Astrocyte of the cerebellum (primary cell): ENCODE results near the gene KCNG1.
A peak's percentile ranks its signal among the peaks of the same experiment; 100 is the strongest.

Source experiments
- DNase-seq: peaks from one replicate; pipeline ENCODE4 v3.0.0-alpha.2; 2011; ENCODE audit warnings: low read depth
- H3K4me3 ChIP-seq: 2 replicates; pipeline ENCODE4 v1.5.1; 2011; ENCODE audit warnings: mild to moderate bottlenecking, low read depth, low read length, moderate library complexity
- in situ Hi-C: cut with HindIII; loops from 2 replicates; pipeline ENCODE4 v1.10.0; 2017; ENCODE audit warnings: low sequenced_read_pairs
- TF ChIP-seq, protein P1 (sequence below): IDR thresholded peaks from 2 replicates; pipeline ENCODE4 v1.5.1; 2012; ENCODE audit warnings: low read length, low read depth, moderate library complexity, mild to moderate bottlenecking; ENCODE audit errors: missing control alignments

The KCNG1 gene, protein sequence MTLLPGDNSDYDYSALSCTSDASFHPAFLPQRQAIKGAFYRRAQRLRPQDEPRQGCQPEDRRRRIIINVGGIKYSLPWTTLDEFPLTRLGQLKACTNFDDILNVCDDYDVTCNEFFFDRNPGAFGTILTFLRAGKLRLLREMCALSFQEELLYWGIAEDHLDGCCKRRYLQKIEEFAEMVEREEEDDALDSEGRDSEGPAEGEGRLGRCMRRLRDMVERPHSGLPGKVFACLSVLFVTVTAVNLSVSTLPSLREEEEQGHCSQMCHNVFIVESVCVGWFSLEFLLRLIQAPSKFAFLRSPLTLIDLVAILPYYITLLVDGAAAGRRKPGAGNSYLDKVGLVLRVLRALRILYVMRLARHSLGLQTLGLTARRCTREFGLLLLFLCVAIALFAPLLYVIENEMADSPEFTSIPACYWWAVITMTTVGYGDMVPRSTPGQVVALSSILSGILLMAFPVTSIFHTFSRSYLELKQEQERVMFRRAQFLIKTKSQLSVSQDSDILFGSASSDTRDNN

DNA sequence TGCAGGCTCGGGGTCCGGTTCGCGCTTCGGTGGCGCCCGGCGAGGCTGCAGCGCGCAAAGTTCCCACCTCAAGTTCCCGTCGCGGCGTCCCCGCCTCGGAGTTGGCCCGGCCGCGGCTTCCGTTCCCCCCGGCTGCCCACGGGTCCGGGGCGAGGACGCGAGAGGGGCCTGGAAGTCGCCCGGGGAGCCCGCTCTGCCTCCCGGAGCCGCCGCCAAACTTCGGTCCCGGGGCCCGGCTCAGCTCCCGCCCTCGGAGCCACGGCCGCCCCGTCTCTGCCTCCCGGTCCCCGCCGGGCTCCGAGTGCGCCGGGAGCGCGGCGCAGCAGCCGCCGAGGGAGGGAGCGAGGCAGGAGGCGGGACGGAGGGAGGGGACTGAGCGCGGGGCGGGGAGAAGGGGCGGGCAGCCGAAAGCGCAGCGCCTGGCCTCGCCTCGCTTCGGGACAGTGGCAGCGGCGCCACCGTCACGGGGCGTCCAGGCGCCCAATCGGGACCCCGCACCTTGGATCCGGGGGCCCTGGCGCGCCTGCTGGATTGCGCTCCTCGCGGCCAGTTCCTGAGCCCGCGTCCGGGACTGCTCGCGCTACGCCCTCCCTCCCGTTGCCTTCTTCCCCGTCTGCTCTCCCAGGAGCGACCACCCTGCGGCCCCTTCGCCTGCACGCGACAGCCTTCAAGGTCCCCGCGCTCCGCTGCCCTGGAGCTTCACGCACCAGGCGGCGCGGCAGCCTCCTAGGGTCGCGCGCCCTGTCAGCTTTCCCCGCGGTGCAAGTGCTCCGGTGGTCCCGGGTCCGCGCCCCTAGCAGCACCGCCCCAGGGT, at the start of gene KCNG1:
TSS of gene KCNG1 (minus strand) at position 305 of the 814 bp plus-strand sequence. CDS start 12,769 bp downstream, outside the sequence.
- H3K4me3 ChIP-seq: peak within 1 kb of the TSS; percentile 68
- in situ Hi-C loops: loop anchor here (5.0 to 10.0 kb wide), 2 partner anchors 64 to 572 kb away; no protein-coding TSS in a partner anchor
- no peak for DNase-seq
- TF ChIP-seq, protein P1, sequence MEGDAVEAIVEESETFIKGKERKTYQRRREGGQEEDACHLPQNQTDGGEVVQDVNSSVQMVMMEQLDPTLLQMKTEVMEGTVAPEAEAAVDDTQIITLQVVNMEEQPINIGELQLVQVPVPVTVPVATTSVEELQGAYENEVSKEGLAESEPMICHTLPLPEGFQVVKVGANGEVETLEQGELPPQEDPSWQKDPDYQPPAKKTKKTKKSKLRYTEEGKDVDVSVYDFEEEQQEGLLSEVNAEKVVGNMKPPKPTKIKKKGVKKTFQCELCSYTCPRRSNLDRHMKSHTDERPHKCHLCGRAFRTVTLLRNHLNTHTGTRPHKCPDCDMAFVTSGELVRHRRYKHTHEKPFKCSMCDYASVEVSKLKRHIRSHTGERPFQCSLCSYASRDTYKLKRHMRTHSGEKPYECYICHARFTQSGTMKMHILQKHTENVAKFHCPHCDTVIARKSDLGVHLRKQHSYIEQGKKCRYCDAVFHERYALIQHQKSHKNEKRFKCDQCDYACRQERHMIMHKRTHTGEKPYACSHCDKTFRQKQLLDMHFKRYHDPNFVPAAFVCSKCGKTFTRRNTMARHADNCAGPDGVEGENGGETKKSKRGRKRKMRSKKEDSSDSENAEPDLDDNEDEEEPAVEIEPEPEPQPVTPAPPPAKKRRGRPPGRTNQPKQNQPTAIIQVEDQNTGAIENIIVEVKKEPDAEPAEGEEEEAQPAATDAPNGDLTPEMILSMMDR: no peak

DNA sequence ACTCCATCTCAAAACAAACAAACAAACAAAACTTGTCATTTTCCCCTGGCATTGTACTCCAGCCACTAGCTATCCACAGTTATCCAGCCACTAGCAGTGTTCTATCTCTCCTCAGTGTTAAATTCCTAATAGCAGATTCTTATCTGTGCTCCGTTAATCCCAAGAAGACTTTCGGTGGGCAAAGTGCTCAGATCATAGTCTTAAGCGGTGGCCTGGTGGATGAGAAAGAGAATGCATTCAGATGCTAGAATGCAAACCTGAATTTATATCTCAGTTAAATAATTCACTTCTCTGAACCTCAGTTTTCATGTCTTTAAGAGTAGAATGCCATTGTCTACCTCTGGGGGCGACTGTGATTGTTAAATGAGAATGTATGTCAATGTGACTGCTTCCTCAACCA, 47.7 kb upstream of the KCNG1 start:
- no peak for DNase-seq
- H3K4me3 ChIP-seq: no peak overlapping the region
- in situ Hi-C loops: no loop called here
- TF ChIP-seq, protein P1: no peak

DNA sequence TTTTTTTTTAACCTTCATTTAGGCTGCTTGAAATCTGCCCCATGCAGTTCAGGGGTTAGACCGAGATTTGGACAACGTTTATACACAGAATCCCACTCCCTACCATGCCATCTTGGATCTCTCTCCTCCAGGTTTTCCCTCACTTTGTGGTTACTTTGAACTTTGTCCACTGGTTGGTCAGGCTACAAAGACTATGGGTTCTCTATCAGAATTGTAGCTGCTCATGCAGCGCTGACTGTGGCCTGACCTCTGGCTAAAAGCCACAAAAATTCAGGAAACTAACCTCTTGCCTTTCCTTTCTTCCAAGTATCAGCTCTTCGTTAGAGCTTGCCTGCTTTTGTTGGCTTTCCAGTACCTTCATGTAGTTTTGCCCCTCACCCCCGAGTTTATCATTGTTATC, 44.9 kb upstream of the KCNG1 start:
- no peak overlapping the region for H3K4me3 ChIP-seq
- in situ Hi-C loops: no loop called here
- TF ChIP-seq, protein P1: no peak
- no peak for DNase-seq

DNA sequence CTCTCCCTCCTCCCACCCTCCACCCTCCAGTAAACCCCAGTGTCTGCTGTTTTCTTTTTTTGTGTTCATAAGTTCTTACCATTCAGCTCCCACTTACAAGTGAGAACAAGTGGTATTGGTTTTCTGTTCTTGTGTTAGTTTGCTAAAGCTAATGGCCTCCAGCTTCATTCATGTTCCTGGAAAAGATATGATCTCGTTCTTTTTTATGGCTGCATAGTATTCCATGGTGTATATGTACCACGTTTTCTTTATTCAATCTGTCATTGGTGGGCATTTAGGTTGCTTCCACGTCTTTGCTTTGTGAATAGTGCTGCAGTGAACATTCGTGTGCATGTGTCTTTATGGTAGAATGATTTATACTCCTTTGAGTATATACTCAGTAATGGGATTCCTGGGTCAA, 42.7 kb upstream of the KCNG1 start:
- no peak overlapping the region for H3K4me3 ChIP-seq
- in situ Hi-C loops: no loop called here
- no peak for DNase-seq
- TF ChIP-seq, protein P1: no peak

DNA sequence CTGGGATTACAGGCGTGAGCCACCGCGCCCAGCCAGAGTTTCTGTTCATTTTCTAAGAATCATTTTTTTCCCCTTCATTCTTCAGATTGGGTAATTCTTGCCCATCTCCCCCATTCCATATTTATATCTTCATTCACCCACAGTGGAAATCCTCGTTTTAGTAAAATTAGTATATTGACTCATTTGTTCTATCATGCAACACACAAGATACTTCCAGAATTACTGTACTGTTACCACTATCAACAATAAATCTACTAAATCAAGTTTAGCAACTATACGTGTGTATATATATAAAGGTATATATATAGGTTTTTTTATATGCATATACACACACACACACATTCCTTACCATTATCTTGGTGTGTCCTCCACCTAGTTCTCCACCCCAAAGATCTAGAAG, 41.2 kb upstream of the KCNG1 start:
- H3K4me3 ChIP-seq: no peak overlapping the region
- TF ChIP-seq, protein P1: no peak
- in situ Hi-C loops: loop anchor here (5.0 kb wide), 1 partner anchor 57 kb away; no protein-coding TSS in a partner anchor
- no peak for DNase-seq

DNA sequence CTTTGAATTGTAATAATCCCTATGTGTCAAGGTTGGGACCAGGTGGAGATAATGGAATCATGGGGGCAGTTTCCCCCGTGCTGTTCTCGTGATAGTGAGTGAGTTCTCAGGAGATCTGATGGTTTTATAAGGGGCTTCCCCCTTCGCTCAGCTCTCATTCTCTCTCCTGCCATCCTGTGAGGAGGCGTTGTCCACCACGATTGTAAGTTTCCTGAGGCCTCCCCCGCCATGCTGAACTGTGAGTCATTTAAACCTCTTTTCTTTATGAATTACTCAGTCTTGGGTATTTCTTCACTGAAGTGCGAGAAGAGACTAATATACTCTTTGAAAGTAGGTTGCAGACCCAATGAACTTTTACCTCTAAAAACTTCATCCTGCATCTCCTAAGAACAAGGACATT, 39.2 kb upstream of the KCNG1 start:
- no peak for DNase-seq
- TF ChIP-seq, protein P1: no peak
- H3K4me3 ChIP-seq: no peak overlapping the region
- in situ Hi-C loops: loop anchor here (5.0 kb wide), 1 partner anchor 55 kb away; no protein-coding TSS in a partner anchor
